ENCODE data around the gene NAALADL2. TPM values are rescaled to one million over a fixed set of nuclear protein-coding genes. Genes with fewer than 3 reads are reported as not detected.

The NAALADL2 gene
- total and polyA plus RNA-seq, 2 donors from 2014 or later: 2.0 to 20.2 TPM

- Histone ChIP-seq H3K36me3 (ENCODE audit: control insufficient read depth in 2 of 3, insufficient read depth in 3 of 3, low read length in 3 of 3) (no peaks in the 10 kb centered on the region), H3K27me3 (ENCODE audit: control insufficient read depth, insufficient read depth, low read length) (no peaks in the 10 kb centered on the region), H3K9ac (ENCODE audit: low read length in 3 of 3) (no peak overlapping the region), H3K27ac (ENCODE audit: low read depth in 2 of 2, low read length in 2 of 2) (no peak overlapping the region), H3K4me1 (ENCODE audit: control insufficient read depth in 2 of 3, insufficient read depth in 2 of 3, low read depth in 1 of 3, low read length in 3 of 3) (no peaks in the 10 kb centered on the region), H3K9me3 (ENCODE audit: control insufficient read depth in 2 of 3, insufficient read depth in 1 of 3, low read length in 3 of 3) (no peaks in the 10 kb centered on the region), H3K4me3 (ENCODE audit: low read length in 3 of 3) (no peak overlapping the region)
- intact Hi-C loops (cut with DNase I): no loop called here
- no peak for FAIRE-seq
- DNase-seq: no peak
- TF ChIP-seq CTCF (IDR thresholded peaks at IDR 0.05; ENCODE audit: borderline replicate concordance, extremely low read depth, insufficient read depth): no peak
Observed at GRCh38 chr3:175088766-175089380, 229.7 kb downstream of the NAALADL2 start.

- H3K4me1 ChIP-seq (ENCODE audit: control insufficient read depth in 2 of 3, insufficient read depth in 2 of 3, low read depth in 1 of 3, low read length in 3 of 3): no peaks in the 10 kb centered on the region
- no peaks in the 10 kb centered on the region for H3K27me3 ChIP-seq (ENCODE audit: control insufficient read depth, insufficient read depth, low read length)
- no peak for FAIRE-seq
- H3K27ac ChIP-seq (ENCODE audit: low read depth in 2 of 2, low read length in 2 of 2): no peak overlapping the region
- intact Hi-C loops (cut with DNase I): no loop called here
- TF ChIP-seq CTCF (IDR thresholded peaks at IDR 0.05; ENCODE audit: borderline replicate concordance, extremely low read depth, insufficient read depth): no peak
- H3K9ac ChIP-seq (ENCODE audit: low read length in 3 of 3): no peak overlapping the region
- no peaks in the 10 kb centered on the region for H3K9me3 ChIP-seq (ENCODE audit: control insufficient read depth in 2 of 3, insufficient read depth in 1 of 3, low read length in 3 of 3)
- no peaks in the 10 kb centered on the region for H3K36me3 ChIP-seq (ENCODE audit: control insufficient read depth in 2 of 3, insufficient read depth in 3 of 3, low read length in 3 of 3)
- DNase-seq: no peak
- H3K4me3 ChIP-seq (ENCODE audit: low read length in 3 of 3): no peak overlapping the region
Observed at GRCh38 chr3:175091426-175092114, 232.4 kb downstream of the NAALADL2 start.

DNA sequence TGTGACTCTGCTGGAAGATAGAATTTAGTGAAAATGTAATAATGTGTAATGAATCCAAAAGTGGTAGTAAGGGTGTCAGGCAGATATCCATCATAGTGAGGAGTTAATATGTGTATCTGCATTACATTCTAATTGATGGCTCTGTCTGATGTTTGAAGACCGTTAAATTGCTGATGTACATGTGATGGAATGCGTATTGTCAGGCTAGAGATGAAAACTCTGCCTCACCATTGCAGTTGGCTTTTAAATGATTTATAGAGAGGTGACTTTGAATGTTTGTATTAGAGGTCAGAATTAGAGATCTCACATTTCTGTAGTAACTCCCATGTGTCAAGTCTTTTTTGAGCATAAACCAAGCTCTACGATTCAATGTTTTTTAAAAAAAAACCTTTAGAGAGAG, 234.6 kb downstream of the NAALADL2 start:
- Histone ChIP-seq H3K9me3 (ENCODE audit: control insufficient read depth in 2 of 3, insufficient read depth in 1 of 3, low read length in 3 of 3) (no peaks in the 10 kb centered on the region), H3K27me3 (ENCODE audit: control insufficient read depth, insufficient read depth, low read length) (no peaks in the 10 kb centered on the region), H3K4me1 (ENCODE audit: control insufficient read depth in 2 of 3, insufficient read depth in 2 of 3, low read depth in 1 of 3, low read length in 3 of 3) (no peaks in the 10 kb centered on the region), H3K36me3 (ENCODE audit: control insufficient read depth in 2 of 3, insufficient read depth in 3 of 3, low read length in 3 of 3) (no peaks in the 10 kb centered on the region), H3K9ac (ENCODE audit: low read length in 3 of 3) (no peak overlapping the region), H3K4me3 (ENCODE audit: low read length in 3 of 3) (no peak overlapping the region), H3K27ac (ENCODE audit: low read depth in 2 of 2, low read length in 2 of 2) (no peak overlapping the region)
- DNase-seq: peak in 2 of 5 donors; percentile 57 to 60
- intact Hi-C loops (cut with DNase I): no loop called here
- no peak for FAIRE-seq
- no peak for TF ChIP-seq CTCF (IDR thresholded peaks at IDR 0.05; ENCODE audit: borderline replicate concordance, extremely low read depth, insufficient read depth)

All from kidney (tissue), 14 donors.